Activated T-cell treated with anti-CD3 and anti-CD28 coated beads, Interleukin-2, amount 50 U/mL, for 4 hours (primary cell): ENCODE results near the gene STPG3. TPM values are rescaled to one million over a fixed set of nuclear protein-coding genes. Genes with fewer than 3 reads are reported as not detected.

Experiments
- ATAC-seq, 2 donors: fragments of 200-7000 bp; cut with Tn5 transposase; one replicate each; pipeline ENCODE4 v1.10.0; 2021
- DNase-seq: peaks from one replicate; pipeline ENCODE4 v3.0.0-alpha.2; 2020
- H3K27me3 Mint-ChIP-seq: one replicate; pipeline ENCODE4 v1.8.0; 2021; ENCODE audit warnings: low read depth, mixed read lengths
- H3K36me3 Mint-ChIP-seq: one replicate; pipeline ENCODE4 v1.8.0; 2022; ENCODE audit warnings: mixed read lengths; ENCODE audit not compliant: insufficient read depth
- H3K4me1 Mint-ChIP-seq: one replicate; pipeline ENCODE4 v1.8.0; 2021; ENCODE audit warnings: low read depth, mixed read lengths
- H3K4me3 Mint-ChIP-seq: one replicate; pipeline ENCODE4 v1.8.0; 2021; ENCODE audit warnings: mild to moderate bottlenecking, moderate library complexity, mixed read lengths
- H3K9me3 Mint-ChIP-seq: one replicate; pipeline ENCODE4 v1.8.0; 2021; ENCODE audit warnings: mixed read lengths
- total RNA-seq, 3 donors: library from RNA; stranded (reverse); gene quantifications; one replicate each; pipeline ENCODE4 v1.2.1, GENCODE V29; 2021

STPG3 gene
- total RNA-seq, 3 donors from 2014 or later = not detected

DNA sequence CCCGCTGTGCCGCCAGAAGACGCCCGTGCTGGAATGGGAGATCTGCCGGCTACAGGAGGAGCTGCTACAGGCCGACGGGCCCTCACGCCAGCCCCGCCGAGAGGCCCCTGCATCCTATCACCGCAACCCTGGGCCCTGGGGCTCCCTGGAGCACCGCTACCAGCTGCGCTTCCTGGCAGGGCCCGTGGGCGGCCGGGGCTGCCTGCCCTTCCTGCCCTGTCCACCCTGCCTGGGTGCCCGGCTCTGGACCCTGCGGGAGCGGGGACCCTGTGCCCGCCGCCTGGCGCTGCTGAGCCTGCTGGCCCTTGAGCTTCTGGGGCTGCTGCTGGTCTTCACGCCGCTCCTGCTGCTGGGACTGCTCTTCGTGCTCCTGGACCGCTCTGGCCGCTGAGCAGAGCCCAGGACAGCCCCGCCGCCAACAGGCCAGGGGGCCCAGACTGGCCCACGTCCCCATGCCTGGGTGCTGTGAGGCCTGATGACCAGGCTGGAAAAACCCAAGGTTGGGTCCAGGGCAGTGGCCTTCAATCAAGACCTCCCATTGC lies 32.8 kb upstream of the STPG3 start:
- no peak overlapping the region for H3K4me3 Mint-ChIP-seq
- H3K4me1 Mint-ChIP-seq = peaks cover 2% of the 10 kb centered on the region
- H3K36me3 Mint-ChIP-seq = peaks cover 2% of the 10 kb centered on the region
- H3K27me3 Mint-ChIP-seq = no peaks in the 10 kb centered on the region
- ATAC-seq = no peak
- DNase-seq = no peak
- H3K9me3 Mint-ChIP-seq = no peaks in the 10 kb centered on the region

DNA sequence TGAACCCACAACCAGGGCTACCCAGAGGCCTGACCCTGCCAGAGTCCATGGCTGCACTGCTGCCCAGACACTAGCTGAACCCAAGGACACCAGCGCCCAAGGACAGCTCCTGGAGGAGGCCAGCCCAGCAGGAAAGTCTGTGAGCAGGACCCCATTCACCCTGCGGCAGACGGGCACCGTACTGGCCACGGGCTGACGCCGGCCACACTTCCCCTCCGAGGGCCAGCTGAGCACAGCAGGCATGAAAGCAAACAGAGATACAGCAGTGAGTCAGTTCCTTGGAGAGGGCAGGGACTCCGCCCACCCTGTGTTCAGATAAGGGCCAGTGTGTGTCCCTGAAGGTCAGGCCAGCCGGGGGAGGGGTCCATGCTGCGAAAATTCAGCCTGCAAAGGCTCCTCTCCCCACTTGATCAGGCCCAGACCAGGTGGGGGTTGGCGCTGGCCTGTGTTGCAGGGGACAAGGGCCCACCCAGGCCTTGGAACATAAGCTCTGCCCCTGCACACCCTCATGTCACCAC lies 32.3 kb upstream of the STPG3 start:
- no peak overlapping the region for H3K4me3 Mint-ChIP-seq
- no peaks in the 10 kb centered on the region for H3K9me3 Mint-ChIP-seq
- peaks cover 2% of the 10 kb centered on the region for H3K36me3 Mint-ChIP-seq
- DNase-seq (no peak), ATAC-seq (no peak)
- no peaks in the 10 kb centered on the region for H3K27me3 Mint-ChIP-seq
- H3K4me1 Mint-ChIP-seq = peaks cover 2% of the 10 kb centered on the region

DNA sequence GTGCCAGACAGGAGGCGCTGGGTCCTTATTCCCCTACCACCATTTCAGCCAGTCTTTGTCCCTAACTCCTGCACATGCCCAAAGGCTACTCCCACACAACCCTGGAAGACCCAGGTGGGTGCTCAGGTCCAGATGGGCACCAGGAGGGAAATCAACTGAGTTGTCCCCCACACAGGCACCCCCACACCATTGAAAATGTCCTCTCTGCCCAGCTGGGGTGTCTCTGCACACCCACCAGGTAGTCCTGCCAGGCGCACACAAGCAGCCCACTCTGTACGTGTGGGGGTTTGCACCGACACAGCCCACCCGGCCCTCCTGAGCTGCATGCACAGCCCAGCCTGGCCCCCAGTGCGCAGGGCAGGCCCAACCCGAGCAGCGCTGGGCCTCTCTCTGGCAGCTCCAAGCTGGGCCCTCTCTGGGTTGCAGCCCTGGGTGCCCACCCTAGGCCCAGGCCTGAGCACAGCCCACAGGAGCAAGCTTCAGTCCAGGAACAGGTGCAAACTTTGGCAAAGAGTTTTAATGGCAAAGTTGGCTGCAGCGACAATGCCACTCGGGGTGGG lies 31.2 kb upstream of the STPG3 start:
- Mint-ChIP-seq H3K36me3 (peaks cover 2% of the 10 kb centered on the region), H3K27me3 (no peaks in the 10 kb centered on the region), H3K4me1 (peaks cover 5% of the 10 kb centered on the region), H3K9me3 (no peaks in the 10 kb centered on the region), H3K4me3 (no peak overlapping the region)
- DNase-seq (no peak), ATAC-seq (no peak)

DNA sequence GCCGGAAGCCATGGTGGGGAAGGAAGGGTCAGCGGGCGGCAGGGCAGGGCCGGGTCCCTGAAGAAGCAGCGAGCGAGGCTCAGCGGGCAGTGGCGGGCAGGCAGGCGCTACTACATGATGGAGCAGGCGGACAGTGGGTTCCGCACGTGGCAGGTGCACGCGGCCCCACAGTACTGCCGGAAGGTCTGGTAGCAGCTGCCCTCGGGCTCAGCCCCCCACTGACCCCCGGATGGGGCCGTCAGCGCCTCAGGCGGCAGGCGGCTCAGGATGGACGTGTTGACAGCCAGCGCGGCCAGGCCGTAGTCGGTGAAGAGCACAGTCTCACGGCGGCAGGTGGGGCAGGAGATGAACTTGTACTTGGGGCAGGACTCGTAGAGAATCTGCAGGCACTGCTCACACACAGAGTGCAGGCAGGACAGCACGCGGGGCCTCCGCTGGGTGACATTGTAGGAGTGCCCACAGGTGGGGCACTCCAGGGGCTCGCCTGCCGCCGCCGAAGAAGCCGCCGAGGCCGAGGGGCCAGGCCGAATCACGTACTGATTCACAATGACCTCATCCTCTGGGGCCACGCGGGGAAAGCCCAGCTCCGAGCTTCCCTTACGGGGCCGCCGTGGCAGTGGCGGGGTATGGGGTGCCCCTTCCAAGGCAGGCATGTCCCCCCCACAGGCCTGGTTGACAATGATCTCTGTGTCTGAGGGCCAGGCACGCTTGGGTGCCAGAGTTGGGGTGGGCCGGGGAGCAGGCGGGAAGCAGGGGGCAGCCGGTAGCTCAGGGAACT lies 30.6 kb upstream of the STPG3 start:
- Mint-ChIP-seq H3K4me1 (peaks cover 5% of the 10 kb centered on the region), H3K4me3 (peak overlapping the region; percentile 27), H3K9me3 (no peaks in the 10 kb centered on the region), H3K27me3 (no peaks in the 10 kb centered on the region), H3K36me3 (peaks cover under 1% of the 10 kb centered on the region)
- no peak for ATAC-seq
- DNase-seq = no peak

DNA sequence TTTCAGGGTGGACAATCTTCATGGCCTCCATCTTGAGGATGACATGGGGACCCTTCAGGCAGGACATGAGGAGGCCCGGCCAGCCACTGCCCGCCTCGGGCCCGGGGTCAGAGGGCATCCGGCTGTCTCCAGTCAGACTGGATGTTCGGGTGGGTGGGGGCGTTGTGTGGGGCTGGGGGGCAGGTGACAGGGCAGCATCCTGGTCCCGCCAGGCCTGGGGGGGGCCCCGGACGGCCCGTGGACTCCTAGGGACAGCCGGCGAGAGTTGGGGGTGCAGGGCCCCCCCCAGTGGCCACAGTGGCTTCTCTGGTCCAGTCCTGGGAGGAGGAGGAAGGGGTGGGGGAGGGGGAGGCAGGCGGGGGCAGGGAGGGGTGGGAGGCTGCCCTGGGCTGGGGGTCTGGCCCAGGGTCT lies 30.0 kb upstream of the STPG3 start:
- no peak for DNase-seq
- no peak for ATAC-seq
- Mint-ChIP-seq H3K36me3 (no peaks in the 10 kb centered on the region), H3K4me1 (peaks cover 5% of the 10 kb centered on the region), H3K27me3 (no peaks in the 10 kb centered on the region), H3K4me3 (peak overlapping the region; percentile 27), H3K9me3 (no peaks in the 10 kb centered on the region)

DNA sequence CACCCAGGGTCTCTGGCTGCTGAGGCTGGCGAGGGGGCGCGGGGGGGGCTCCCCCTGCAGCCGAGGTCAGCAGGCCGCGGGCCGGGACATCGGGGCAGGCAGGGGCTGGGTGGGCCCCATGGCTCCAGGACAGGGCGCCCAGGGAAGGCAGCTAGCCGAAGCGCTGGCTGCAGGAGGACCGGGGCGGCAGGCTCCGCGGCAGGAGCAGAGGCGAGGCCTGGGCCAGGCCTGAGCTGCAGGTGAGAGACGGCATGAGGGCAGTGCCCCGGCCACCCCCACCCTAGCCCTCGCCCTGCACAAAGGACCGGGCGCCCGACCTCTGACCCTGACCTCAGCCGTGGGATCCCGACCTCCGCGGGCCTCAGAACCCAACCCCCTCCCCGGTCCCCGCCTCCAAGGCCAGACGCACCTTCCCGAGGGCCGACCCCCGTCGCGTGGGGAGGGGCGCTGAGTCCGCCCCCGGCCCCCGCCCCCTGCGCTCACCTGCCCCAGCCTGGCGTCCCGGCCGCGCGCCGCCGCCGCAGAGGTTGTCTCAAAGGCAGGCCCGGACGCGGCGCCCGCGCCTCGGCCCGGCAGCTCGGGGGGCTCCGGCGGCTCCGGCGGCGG lies 29.5 kb upstream of the STPG3 start:
- Mint-ChIP-seq H3K9me3 (no peaks in the 10 kb centered on the region), H3K27me3 (no peaks in the 10 kb centered on the region), H3K4me1 (peaks cover 5% of the 10 kb centered on the region), H3K36me3 (no peaks in the 10 kb centered on the region), H3K4me3 (no peak overlapping the region)
- DNase-seq (no peak), ATAC-seq (no peak)

DNA sequence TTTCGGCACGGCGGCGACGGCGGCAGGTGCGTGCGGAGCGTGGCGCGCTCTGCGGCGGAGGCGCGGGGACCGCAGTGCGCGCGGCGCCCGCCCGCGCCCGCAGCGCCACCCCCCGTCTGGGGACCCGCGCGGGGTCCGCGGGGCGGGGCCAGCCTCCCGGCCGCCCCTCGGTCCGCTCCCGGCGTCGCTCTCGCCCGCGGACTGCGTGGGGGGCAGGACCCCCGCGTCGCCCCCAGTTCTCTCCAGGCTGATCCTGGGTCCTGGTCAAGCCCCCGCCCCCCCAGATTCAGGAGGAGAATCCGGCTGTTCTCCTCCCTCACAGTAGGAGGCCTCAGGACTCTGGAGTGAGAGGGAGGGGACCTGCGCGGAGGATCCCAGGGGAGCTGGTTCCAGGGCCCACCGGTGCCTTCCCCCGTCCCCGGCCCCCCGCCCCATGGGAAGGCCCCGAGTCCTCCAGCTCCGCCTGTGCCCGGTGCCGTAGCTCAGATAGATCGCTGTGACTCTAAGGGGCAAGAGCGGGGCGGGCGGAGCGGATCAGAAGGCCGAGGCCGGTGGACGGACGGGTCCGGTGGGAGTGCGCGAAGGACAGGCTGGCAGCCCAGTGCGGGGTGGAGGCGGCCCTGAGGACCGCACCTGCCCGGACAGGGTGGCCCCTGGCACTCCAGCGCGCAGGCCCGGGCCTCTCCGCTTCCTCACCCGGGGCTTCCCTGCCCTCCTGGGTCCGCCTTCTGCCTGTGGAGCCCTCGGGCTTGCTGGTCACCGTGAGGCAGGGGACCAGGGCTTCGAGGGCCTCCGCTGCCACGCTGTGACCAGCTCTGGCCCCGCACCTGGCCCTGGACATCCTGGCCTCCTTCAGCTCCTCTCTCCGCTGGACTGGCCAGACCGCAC lies 28.7 kb upstream of the STPG3 start, which contains the start of gene RNF208:
TSS of gene RNF208 (minus strand) at position 51 of the 888 bp plus-strand sequence. CDS start 1,028 bp downstream, outside the sequence.
- no peaks in the 10 kb centered on the region for H3K9me3 Mint-ChIP-seq
- H3K4me1 Mint-ChIP-seq = peaks cover 6% of the 10 kb centered on the region
- no peaks in the 10 kb centered on the region for H3K27me3 Mint-ChIP-seq
- H3K36me3 Mint-ChIP-seq = no peaks in the 10 kb centered on the region
- DNase-seq (no peak), ATAC-seq (peak in 1 of 2 donors; percentile 5)
- peak within 1 kb of the TSS; percentile 79 for H3K4me3 Mint-ChIP-seq

DNA sequence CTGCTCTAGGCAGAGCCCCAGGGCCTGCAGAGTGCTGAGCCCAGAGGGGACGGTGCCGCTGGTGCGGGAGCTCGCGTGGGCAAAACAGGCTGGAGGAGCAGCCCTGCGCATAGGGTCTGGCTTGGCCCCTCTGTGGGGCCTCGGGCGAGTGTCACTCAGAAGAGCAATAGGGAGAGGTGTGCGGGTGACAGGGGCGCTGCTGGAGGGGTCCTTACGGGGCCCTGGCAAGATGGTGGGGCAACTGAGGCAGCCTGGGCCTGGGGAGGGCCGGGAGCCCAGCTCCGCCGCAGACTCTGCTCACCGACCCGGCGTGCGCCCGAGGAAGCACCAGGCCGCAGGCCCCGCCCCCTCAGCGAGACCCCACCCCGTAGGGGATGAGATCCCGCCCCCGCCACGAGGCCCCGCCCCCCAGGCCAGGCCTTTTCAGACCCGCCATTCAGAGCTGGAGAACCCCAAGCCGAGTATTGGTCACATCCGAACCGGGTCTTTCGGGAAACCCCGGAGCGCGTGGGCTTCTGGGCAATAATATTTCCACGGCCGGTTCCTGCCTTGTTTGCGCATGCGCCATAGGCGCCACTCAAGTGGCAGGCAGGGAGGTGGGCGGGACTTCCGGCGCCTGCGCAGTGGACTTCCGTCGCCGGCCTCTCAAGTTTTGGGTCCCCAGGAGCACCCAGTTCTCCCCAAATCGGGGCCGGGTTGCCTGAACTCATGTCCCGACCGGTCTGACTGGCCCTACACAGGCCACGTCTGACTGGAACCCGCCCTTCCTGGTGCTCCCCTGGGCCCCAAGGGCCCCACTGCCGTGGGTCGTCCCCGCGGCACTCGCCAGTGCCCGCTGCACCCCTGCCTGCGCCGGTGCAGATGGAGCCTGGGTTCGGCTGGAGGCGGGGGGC lies 27.8 kb upstream of the STPG3 start:
- peak; percentile 98 for DNase-seq
- Mint-ChIP-seq H3K27me3 (peaks cover 3% of the 10 kb centered on the region), H3K9me3 (no peaks in the 10 kb centered on the region), H3K4me3 (peak overlapping the region; percentile 79), H3K36me3 (no peaks in the 10 kb centered on the region), H3K4me1 (peaks cover 8% of the 10 kb centered on the region)
- peak; percentile 90 to 91 for ATAC-seq

DNA sequence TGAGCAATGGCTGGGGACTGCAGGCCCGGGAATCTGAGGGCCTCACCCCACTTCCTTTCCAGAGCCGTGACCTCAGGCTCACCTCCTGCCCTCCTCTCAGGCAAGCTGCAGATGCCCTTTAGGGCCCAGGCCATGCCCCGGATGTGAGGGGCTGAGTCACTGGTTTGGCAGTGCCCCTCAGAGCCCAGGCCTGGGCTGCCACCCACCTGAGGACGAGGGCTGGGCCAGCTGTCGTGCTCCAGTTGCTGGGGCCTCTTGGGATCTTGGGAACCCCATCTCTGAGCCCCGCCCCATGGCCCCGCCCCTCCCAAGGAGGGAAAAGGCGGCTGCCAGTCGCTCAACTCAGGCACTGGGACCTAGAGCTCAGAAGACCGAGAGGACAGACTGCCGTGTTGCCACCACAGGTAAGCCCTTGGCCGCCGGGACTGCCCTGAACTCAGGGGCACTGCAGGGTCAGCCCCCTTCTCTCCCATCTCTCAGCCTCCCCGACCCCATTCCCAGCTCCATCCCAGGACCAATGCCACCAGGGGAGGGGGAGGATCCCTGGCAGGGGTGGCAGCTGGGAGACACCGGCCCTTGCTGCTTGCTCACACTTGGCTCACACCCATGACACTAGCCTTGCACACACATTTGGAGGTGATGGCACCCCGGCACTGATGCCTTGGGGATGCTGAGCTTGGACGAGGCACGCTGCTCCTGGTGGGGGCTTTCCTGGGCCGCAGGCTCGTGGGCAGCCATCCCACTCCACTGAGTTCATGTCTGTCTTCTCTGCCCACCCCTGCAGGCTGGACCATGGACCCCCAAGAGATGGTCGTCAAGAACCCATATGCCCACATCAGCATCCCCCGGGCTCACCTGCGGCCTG lies 26.0 kb upstream of the STPG3 start, which contains the start of gene CYSRT1:
TSS of gene CYSRT1 (plus strand) at position 345 of the 865 bp plus-strand sequence. CDS start at position 793, 448 bp downstream.
- ATAC-seq = no peak
- Mint-ChIP-seq H3K27me3 (peaks cover 6% of the 10 kb centered on the region), H3K4me3 (peak within 1 kb of the TSS; percentile 79), H3K4me1 (peaks cover 8% of the 10 kb centered on the region), H3K36me3 (no peaks in the 10 kb centered on the region), H3K9me3 (no peaks in the 10 kb centered on the region)
- no peak for DNase-seq

DNA sequence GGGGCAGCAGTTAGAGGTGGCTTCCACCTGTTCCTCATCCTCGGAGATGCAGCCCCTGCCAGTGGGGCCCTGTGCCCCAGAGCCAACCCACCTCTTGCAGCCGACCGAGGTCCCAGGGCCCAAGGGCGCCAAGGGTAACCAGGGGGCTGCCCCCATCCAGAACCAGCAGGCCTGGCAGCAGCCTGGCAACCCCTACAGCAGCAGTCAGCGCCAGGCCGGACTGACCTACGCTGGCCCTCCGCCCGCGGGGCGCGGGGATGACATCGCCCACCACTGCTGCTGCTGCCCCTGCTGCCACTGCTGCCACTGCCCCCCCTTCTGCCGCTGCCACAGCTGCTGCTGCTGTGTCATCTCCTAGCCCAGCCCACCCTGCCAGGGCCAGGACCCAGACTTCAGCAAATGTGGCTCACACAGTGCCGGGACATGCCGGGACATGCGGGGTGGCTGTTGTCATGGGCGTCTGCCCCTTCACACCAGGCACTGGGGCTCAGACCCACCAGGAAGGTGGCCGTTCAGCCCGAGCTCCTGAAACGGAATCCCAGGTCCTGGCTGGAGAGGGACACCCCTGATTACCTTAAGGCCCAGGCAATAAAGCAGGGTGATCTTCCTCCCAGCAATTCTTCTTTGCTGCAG lies 25.3 kb upstream of the STPG3 start:
- H3K4me3 Mint-ChIP-seq = no peak overlapping the region
- no peak for DNase-seq
- ATAC-seq = no peak
- no peaks in the 10 kb centered on the region for H3K36me3 Mint-ChIP-seq
- H3K4me1 Mint-ChIP-seq = peaks cover 8% of the 10 kb centered on the region
- no peaks in the 10 kb centered on the region for H3K9me3 Mint-ChIP-seq
- H3K27me3 Mint-ChIP-seq = peaks cover 6% of the 10 kb centered on the region

DNA sequence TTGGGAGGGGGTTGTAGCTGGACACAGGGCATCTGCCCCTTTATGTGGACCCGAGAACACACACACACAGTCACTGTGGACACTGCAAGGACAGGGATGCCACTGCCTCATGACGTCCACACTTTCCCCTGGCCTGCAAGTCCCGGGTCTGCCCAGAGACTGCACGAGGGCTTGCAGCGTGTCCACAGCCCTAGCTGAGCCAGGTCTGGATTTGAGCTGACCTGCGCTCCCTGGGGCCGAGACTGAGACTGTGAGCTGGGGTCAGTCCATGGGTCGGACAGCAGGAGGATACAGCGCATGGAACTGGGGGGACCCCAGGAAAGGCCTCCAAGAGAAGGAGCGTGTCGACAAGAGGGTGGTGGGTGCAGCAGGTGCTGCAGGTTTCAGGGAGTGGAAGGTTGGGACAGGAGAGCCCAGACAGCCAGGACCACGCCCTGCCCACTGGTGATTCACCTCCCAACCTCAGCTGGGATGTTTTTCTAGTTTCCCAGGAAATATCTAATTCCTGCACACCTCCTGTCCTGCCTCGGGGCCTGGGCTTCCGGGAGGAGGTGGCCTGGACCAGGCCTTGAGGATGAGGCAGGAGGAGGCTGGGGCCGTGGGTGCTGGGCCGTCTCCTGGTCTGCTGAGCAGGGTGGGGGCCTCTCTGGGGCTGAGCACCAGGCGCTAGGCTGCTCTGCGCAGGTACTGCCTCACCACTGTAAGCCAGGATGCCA lies 24.6 kb upstream of the STPG3 start:
- DNase-seq (no peak), ATAC-seq (no peak)
- H3K9me3 Mint-ChIP-seq = no peaks in the 10 kb centered on the region
- H3K4me3 Mint-ChIP-seq = no peak overlapping the region
- H3K4me1 Mint-ChIP-seq = peaks cover 8% of the 10 kb centered on the region
- no peaks in the 10 kb centered on the region for H3K36me3 Mint-ChIP-seq
- H3K27me3 Mint-ChIP-seq = peaks cover 6% of the 10 kb centered on the region
